Measurements from ENCODE around the gene DRC1.

Gene DRC1

GRCh38 chr2:26455670-26456439 lies 54.1 kb downstream of the DRC1 start:
- Histone ChIP-seq H3K36me3 (no peaks in the 10 kb centered on the region), H3K9me3 (ENCODE audit: severe bottlenecking) (no peaks in the 10 kb centered on the region), H3K4me3 (ENCODE audit: low read depth, low read length) (no peak overlapping the region), H3K27ac (no peak overlapping the region), H3K27me3 (ENCODE audit: insufficient read depth, low read depth, severe bottlenecking) (no peaks in the 10 kb centered on the region)
- DNase-seq = no peak
- TF ChIP-seq CTCF (IDR thresholded peaks at IDR 0.05; ENCODE audit: low read depth, low read length) = no peak

GRCh38 chr2:26456440-26457250 lies 54.9 kb downstream of the DRC1 start:
- no peak overlapping the region for H3K27ac ChIP-seq
- no peaks in the 10 kb centered on the region for H3K36me3 ChIP-seq
- DNase-seq = no peak
- H3K27me3 ChIP-seq (ENCODE audit: insufficient read depth, low read depth, severe bottlenecking) = no peaks in the 10 kb centered on the region
- no peaks in the 10 kb centered on the region for H3K9me3 ChIP-seq (ENCODE audit: severe bottlenecking)
- no peak for TF ChIP-seq CTCF (IDR thresholded peaks at IDR 0.05; ENCODE audit: low read depth, low read length)
- H3K4me3 ChIP-seq (ENCODE audit: low read depth, low read length) = no peak overlapping the region

GRCh38 chr2:26457251-26457666 lies 55.5 kb downstream of the DRC1 start:
- Histone ChIP-seq H3K27me3 (ENCODE audit: insufficient read depth, low read depth, severe bottlenecking) (no peaks in the 10 kb centered on the region), H3K36me3 (no peaks in the 10 kb centered on the region), H3K4me3 (ENCODE audit: low read depth, low read length) (no peak overlapping the region), H3K9me3 (ENCODE audit: severe bottlenecking) (no peaks in the 10 kb centered on the region), H3K27ac (no peak overlapping the region)
- no peak for DNase-seq
- TF ChIP-seq CTCF (IDR thresholded peaks at IDR 0.05; ENCODE audit: low read depth, low read length) = no peak

DNA sequence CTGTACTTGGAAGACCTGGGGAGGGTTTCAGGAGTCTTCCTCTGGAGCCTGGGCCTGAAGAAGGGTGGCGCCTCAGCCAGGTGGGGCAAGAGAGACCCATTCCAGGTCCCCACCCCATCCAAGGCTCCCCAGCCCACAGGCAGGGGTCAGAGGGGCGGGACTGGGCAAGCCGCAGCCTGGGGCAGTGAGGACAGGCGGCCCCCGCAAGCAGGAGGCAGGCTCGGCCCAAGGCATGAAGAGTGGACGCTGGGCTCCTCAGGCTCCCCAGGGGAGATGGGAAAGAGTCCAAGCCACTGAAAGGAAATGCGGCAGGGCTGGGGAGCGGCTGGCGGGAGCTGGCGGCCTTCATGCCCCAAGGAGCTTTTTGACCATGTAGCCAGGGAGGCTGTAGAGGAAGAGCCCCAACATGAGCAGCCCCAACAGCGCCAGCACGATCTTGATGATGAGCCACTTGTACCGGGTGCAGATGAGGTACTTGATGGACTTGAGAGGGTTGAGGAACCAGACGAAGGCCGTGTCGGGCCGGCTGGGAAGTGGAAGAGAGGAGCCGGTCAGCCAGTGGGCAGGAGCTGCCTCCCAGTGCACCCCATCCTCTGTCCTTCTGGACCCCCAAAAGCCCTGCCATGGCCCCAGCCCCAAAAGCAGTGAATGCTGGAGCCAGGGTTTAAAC lies 56.1 kb downstream of the DRC1 start:
- TF ChIP-seq CTCF (IDR thresholded peaks at IDR 0.05; ENCODE audit: low read depth, low read length) = no peak
- H3K4me3 ChIP-seq (ENCODE audit: low read depth, low read length) = no peak overlapping the region
- H3K36me3 ChIP-seq = no peaks in the 10 kb centered on the region
- DNase-seq = no peak
- H3K27me3 ChIP-seq (ENCODE audit: insufficient read depth, low read depth, severe bottlenecking) = no peaks in the 10 kb centered on the region
- H3K27ac ChIP-seq = no peak overlapping the region
- H3K9me3 ChIP-seq (ENCODE audit: severe bottlenecking) = no peaks in the 10 kb centered on the region

DNA sequence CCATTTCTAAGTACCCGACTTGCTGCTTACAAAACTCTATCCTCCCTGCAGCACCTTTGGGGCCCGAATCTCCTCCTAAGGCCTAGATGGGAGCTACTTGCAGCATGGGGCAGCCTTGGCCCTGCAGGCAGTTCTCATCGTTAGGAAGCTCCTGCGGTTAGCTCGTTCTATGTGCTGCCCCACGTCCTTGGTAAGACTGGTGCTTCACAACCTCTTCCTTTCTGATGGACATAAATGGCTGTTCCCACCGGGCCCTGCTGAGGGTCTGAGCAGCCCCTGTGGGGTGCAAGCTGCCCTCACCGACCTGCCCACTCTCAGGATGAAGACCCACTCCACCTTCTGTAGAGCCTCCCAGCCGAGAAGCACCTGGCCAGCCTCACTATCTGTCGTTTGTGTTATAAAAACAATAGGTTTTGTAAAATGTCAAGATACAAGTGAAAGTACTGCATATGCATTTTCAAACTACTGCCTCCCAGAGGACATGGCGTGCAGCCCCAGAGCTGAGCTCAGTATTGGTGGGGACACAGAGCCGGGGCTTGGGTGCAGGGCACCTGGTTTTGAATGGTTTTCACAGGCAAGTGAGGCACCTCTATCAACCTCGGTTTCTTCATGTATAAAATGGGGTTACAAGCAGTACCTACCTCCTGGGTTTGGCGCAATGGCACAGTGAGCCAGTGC lies 56.8 kb downstream of the DRC1 start:
- H3K27me3 ChIP-seq (ENCODE audit: insufficient read depth, low read depth, severe bottlenecking) = no peaks in the 10 kb centered on the region
- no peak for DNase-seq
- no peak overlapping the region for H3K27ac ChIP-seq
- no peaks in the 10 kb centered on the region for H3K36me3 ChIP-seq
- H3K4me3 ChIP-seq (ENCODE audit: low read depth, low read length) = no peak overlapping the region
- no peak for TF ChIP-seq CTCF (IDR thresholded peaks at IDR 0.05; ENCODE audit: low read depth, low read length)
- H3K9me3 ChIP-seq (ENCODE audit: severe bottlenecking) = no peaks in the 10 kb centered on the region
